ENCODE data around the gene RNF8.
"Not testable (repeated sequence)": the region's sequence is repeated elsewhere in the genome, so short reads cannot be mapped to it uniquely, and the experiment has no call there.

RNF8 gene

GRCh38 chr6:37399795-37400490, 46.2 kb downstream of the RNF8 start:
- no peak for DNase-seq (ENCODE audit: low read depth)

- DNase-seq (ENCODE audit: low read depth): not testable (repeated sequence)
Measured at GRCh38 chr6:37401658-37402057, 47.9 kb downstream of the RNF8 start.

GRCh38 chr6:37406726-37407341, 53.1 kb downstream of the RNF8 start:
- DNase-seq (ENCODE audit: low read depth): no peak

- no peak for DNase-seq (ENCODE audit: low read depth)
Measured at GRCh38 chr6:37407948-37408347, 54.2 kb downstream of the RNF8 start.

GRCh38 chr6:37409501-37409900, 55.7 kb downstream of the RNF8 start:
- DNase-seq (ENCODE audit: low read depth): no peak

GRCh38 chr6:37417393-37417792, 63.6 kb downstream of the RNF8 start:
- no peak for DNase-seq (ENCODE audit: low read depth)

- no peak for DNase-seq (ENCODE audit: low read depth)
Measured at GRCh38 chr6:37418722-37419121, 64.9 kb downstream of the RNF8 start.

GRCh38 chr6:37426058-37426944, 72.5 kb downstream of the RNF8 start:
- no peak for DNase-seq (ENCODE audit: low read depth)

GRCh38 chr6:37426945-37427510, 73.2 kb downstream of the RNF8 start:
- no peak for DNase-seq (ENCODE audit: low read depth)

- DNase-seq (ENCODE audit: low read depth): no peak
Measured at GRCh38 chr6:37429352-37429750, 75.6 kb downstream of the RNF8 start.

GRCh38 chr6:37432590-37432915, 78.8 kb downstream of the RNF8 start:
- no peak for DNase-seq (ENCODE audit: low read depth)

- peak; percentile 76 for DNase-seq (ENCODE audit: low read depth)
Measured at GRCh38 chr6:37432916-37433656, 79.3 kb downstream of the RNF8 start, which contains the start of gene CMTR1. Gene CMTR1 (plus strand): TSS chr6:37433221. CDS start chr6:37435630, 2,409 bp downstream.

GRCh38 chr6:37433657-37434271, 80.0 kb downstream of the RNF8 start:
- no peak for DNase-seq (ENCODE audit: low read depth)

GRCh38 chr6:37435373-37435772, 81.6 kb downstream of the RNF8 start:
- peak; percentile 12 for DNase-seq (ENCODE audit: low read depth)

GRCh38 chr6:37435816-37436215, 82.0 kb downstream of the RNF8 start:
- no peak for DNase-seq (ENCODE audit: low read depth)

- no peak for DNase-seq (ENCODE audit: low read depth)
Measured at GRCh38 chr6:37438930-37439329, 85.1 kb downstream of the RNF8 start.

GRCh38 chr6:37441651-37442050, 87.9 kb downstream of the RNF8 start:
- no peak for DNase-seq (ENCODE audit: low read depth)

GRCh38 chr6:37442416-37443215, 88.8 kb downstream of the RNF8 start:
- no peak for DNase-seq (ENCODE audit: low read depth)

GRCh38 chr6:37443216-37443542, 89.4 kb downstream of the RNF8 start:
- DNase-seq (ENCODE audit: low read depth): not testable (repeated sequence)

Data from stromal cell of bone marrow (primary cell).